Muscle of arm (tissue), 12 donors: Measurements from ENCODE around the gene STK26. TPM values are rescaled to one million over a fixed set of nuclear protein-coding genes. Genes with fewer than 3 reads are reported as not detected.
"Not testable (repeated sequence)": the region's sequence is repeated elsewhere in the genome, so short reads cannot be mapped to it uniquely, and the experiment has no call there.

Experiments used
- DNase-seq: peaks from one replicate; pipeline ENCODE4 v3.0.0-alpha.2; 2013
- polyA plus RNA-seq, 12 donors: library from polyadenylated mRNA; unstranded; fragments of 120-200 nt; gene quantifications; one replicate each; pipeline ENCODE4 v1.2.1, GENCODE V29; 2013; ENCODE audit not compliant: insufficient read length in 12 of 12

STK26 gene
- polyA plus RNA-seq, 12 donors = 38.8 to 135 (median 59.6) TPM

GRCh38 chrX:132092439-132093065 is 69.5 kb downstream of the STK26 start:
- DNase-seq = peak; percentile 62

- DNase-seq = no peak
Measured at GRCh38 chrX:132093239-132093860, 70.2 kb downstream of the STK26 start.

- DNase-seq = no peak
Measured at GRCh38 chrX:132094164-132094563, 71.1 kb downstream of the STK26 start.

GRCh38 chrX:132098704-132099103 is 75.6 kb downstream of the STK26 start:
- DNase-seq = not testable (repeated sequence)

- no peak for DNase-seq
Measured at GRCh38 chrX:132101206-132101605, 78.1 kb downstream of the STK26 start.

- DNase-seq = no peak
Measured at GRCh38 chrX:132101799-132102198, 78.7 kb downstream of the STK26 start.

GRCh38 chrX:132107291-132107690 is 84.2 kb downstream of the STK26 start:
- no peak for DNase-seq

GRCh38 chrX:132114607-132115006 is 91.5 kb downstream of the STK26 start:
- DNase-seq = no peak

- no peak for DNase-seq
Measured at GRCh38 chrX:132115792-132116191, 92.7 kb downstream of the STK26 start.

- no peak for DNase-seq
Measured at GRCh38 chrX:132118358-132118757, 95.3 kb downstream of the STK26 start.

GRCh38 chrX:132119283-132119682 is 96.2 kb downstream of the STK26 start:
- no peak for DNase-seq

GRCh38 chrX:132119821-132120515 is 96.9 kb downstream of the STK26 start:
- no peak for DNase-seq

GRCh38 chrX:132120913-132121312 is 97.8 kb downstream of the STK26 start:
- no peak for DNase-seq

Other genes with a start within 250 kb of the STK26 start
- under 1 TPM in 10 of 12 donors, not detected in 2; 0.14 to 0.57 (median 0.27) TPM for gene FRMD7, start 104.7 kb downstream of the STK26 start, polyA plus RNA-seq
- 100 to 1,000 TPM in 1 of 12 donors, 10 to 100 TPM in 11; 50.5 to 874 (median 75.9) TPM for gene RAP2C, start 196.1 kb downstream of the STK26 start, polyA plus RNA-seq